HG02970 (cell line): ENCODE data around the gene SLC26A6.

ENCODE experiments used
- ATAC-seq: cut with Tn5 transposase; IDR thresholded peaks from one replicate; pipeline ENCODE4 v1.9.1; 2021; ENCODE audit warnings: mild to moderate bottlenecking, moderate library complexity, moderate number of reproducible peaks; ENCODE audit not compliant: unreplicated experiment, low FRiP score

Gene SLC26A6, protein sequence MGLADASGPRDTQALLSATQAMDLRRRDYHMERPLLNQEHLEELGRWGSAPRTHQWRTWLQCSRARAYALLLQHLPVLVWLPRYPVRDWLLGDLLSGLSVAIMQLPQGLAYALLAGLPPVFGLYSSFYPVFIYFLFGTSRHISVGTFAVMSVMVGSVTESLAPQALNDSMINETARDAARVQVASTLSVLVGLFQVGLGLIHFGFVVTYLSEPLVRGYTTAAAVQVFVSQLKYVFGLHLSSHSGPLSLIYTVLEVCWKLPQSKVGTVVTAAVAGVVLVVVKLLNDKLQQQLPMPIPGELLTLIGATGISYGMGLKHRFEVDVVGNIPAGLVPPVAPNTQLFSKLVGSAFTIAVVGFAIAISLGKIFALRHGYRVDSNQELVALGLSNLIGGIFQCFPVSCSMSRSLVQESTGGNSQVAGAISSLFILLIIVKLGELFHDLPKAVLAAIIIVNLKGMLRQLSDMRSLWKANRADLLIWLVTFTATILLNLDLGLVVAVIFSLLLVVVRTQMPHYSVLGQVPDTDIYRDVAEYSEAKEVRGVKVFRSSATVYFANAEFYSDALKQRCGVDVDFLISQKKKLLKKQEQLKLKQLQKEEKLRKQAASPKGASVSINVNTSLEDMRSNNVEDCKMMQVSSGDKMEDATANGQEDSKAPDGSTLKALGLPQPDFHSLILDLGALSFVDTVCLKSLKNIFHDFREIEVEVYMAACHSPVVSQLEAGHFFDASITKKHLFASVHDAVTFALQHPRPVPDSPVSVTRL

GRCh38 chr3:48635222-48636021 lies at the start of gene SLC26A6:
Gene SLC26A6, minus strand, starts transcription at chr3:48635461. Its CDS starts 68 bp downstream, at chr3:48635393.
- peak; percentile 85 for ATAC-seq

- no peak for ATAC-seq
Measured at GRCh38 chr3:48684480-48685143, 49.4 kb upstream of the SLC26A6 start.

DNA sequence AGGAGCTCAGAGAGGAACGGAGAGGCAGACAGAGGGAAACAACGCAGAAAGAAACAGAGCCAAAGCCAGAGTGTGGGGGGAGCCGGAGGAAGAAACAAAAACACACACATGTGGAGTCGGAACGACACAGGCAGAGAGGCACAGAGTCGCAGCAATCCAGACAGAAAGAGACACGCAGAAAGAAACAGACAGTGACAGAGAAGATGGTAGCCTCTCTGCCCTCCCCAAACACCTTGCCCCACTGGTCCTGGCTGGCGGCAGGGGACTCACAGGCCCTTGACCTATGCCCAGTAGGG lies 48.7 kb upstream of the SLC26A6 start:
- no peak for ATAC-seq

GRCh38 chr3:48682786-48683185 lies 47.5 kb upstream of the SLC26A6 start:
- ATAC-seq, result no peak

GRCh38 chr3:48681974-48682610 lies 46.8 kb upstream of the SLC26A6 start:
- no peak for ATAC-seq

DNA sequence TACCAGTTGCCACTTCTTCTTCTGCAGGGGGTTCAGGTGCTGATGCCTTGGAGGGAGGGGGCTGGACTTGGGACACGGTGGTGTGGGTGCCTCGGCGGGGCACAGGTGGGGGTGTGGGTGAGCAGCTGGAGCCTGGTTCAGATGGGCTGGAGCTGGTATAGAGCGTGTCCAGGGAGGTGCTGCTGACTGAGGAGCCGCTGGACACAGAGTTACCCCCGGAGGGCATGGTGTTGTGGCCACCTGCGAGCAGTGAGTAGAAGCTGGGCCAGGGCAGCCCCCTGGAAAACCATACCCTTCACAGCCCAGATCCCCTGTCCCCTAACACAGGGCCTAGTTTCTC lies 46.2 kb upstream of the SLC26A6 start:
- ATAC-seq, result no peak

- ATAC-seq, result no peak
Measured at GRCh38 chr3:48680811-48681540, 45.7 kb upstream of the SLC26A6 start.

GRCh38 chr3:48679411-48680391 lies 44.4 kb upstream of the SLC26A6 start:
- no peak for ATAC-seq

DNA sequence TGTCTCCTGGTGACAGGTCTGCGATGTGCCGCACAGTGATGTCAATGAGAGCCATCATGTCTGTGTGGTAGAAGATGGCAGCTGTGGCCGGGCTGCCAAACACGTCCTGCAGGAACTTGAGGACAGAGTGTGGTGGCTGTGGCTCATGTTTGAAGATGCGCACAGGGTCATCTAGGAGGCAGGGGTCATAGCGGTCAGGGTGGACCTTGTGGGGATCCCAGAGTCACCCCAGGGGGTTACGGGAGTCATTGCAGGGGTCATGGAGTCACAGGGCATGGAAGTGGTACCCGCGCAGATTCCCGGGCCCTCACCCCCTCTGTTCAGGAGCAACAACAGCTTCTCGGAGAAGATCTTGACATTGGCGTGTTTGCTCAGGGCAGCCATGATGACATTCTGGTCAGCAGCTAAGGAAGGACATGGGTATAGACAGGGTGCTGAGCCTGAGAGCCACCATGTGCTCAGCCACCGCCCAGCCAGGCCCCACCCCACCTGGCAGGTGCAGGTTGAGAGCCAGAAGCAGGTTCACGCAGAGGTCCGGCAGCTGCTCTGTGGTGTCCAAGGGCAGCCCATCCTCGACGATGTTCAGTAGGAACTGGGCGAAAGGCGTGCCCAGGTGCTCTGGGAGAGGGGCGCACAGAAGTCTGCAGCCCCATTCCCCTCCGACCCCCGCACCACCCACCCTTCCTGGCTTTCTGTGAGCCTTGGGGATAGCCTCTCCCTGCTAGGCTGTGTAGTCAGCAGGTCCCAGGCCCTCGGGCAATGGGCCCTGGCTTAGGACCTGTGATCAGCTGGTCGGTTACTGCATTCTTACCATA lies 43.5 kb upstream of the SLC26A6 start:
- no peak for ATAC-seq

GRCh38 chr3:48678056-48678455 lies 42.8 kb upstream of the SLC26A6 start:
- ATAC-seq, result no peak

DNA sequence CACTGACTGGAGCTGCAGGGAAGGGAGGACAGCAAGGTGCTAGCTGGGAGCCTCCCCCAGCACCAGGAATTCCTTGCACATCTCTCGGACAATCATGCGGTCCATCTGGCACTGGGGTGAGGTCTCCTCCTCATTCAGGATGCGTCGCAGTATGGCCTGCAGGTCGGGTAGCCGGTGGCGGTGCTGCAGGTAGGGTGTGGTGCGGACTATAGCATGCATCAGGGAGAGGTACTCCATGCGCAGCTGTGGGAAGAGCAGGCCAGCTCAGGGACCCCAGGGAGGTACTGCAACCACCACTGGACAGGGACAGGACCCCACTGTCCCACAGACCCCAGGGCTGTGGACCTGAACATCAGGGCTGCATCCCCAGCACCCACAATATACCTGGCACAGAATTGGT lies 39.2 kb upstream of the SLC26A6 start:
- no peak for ATAC-seq

DNA sequence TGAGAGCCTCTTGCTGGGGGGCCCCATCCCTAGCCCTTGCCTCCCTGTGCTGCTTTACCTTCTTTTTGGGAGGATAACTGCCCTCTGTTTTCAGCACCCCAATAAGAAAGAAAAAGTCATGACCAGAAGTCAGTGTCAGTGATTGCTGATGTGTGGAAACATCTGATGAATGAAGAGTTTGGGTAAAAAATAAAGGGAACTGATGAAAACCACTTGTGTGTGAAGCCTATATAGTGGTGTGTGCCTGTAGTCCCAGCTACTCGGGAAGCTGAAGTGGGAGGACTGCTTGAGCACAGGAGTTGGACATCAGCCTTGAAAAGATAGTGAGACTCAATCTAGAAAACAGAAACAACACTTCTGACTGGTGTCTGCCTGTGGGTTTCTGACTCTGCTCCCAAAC lies 37.3 kb upstream of the SLC26A6 start:
- no peak for ATAC-seq

DNA sequence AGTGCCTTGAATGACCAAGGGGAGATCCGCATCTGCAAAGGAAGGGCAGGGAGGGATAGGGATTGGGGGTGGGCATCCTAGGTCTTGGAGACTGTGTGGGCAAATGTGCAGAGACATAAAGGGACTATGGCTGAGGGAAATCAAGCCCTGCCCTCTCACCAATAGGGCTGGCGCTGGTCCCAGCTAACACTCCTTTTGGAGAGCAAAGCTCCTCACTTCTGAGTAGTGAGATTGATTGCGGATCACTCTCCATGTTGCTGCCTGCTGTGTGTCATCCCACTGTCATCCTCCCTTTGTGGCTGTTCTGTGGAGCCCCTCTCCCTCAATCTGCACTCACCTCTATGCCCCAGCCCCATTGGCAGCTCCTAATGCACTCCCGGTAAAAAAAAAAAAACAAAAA lies 29.7 kb upstream of the SLC26A6 start:
- ATAC-seq, result no peak

GRCh38 chr3:48664313-48664644 lies 29.0 kb upstream of the SLC26A6 start:
- ATAC-seq, result no peak

DNA sequence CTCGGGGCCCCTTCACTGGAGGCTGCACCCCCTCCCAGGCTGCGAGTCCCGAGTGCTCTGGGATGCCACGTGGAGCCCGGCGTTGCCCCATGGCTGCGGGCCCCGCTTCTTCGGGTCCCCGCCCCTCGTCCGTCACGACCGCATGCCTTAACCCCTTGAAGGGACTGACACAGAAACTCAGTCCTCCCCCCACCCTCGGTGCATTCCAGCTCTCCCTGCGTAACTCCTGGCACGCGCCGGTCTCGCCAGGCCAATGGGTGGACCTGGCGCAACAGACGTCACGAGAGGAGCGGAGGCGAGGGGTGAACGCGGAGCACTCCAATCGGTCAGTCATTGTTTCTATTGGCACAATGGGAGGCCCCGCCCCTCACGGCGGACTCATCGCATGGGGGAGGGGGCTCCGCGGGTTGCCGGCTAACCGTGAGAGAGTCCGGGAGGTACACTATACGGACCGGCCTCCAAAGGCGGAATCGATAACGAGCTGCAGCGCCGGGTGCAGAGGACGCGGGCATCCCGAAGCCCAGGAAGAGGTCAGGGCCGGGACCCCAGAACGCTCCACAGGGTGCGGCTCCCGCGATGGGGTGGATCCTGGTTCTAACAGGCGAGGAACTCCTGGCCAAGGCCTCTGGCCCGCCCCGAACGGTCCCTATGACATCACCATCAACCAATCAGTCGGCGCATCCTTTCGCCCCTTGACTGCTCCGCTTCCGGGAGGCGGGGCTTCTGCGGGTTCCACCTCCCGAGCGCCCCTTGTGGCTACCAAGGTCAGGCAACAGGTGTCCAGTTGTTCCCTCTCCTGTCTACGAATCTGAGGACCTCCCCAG lies 28.4 kb upstream of the SLC26A6 start:
- ATAC-seq, result peak; percentile 80

DNA sequence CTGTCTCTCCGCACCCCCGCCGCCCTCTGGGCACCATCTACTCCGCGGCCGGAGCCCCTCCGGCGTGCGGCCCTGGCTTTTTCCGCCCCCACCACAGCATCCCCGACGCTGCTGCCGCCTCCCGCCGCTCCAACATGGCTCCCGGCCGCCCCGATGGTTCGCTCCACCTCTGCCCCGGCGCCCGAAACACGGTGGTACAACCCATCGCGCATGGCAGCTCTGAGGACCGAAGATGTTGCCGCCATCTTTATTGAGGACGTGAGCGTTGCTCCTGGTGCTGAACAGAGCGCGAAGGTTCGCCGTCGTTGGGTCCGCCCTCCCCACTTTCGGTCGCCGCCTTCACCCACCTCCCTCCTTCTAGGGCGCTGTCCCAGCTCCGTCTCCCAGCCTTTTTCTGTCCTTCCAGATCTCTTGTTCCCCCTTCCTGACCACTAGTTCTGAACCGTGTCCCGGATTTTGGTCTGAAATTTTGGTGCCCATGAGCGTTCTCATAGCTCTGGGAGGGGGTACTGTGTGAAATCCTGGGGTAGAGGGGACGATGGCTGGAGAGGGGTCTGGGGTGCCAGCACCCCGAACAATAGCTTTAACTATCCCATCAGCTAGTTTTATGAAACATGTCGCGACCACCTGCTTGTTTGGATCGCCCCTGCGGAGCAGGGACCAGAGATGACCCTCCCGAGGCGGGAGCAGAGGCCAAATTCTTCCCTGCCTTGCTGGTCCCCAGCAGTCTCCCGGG lies 27.7 kb upstream of the SLC26A6 start, which contains the start of gene CELSR3:
Gene CELSR3, minus strand, starts transcription at position 134 of the 736 bp plus-strand sequence. CDS start 252 bp downstream, outside the sequence.
- no peak for ATAC-seq
